IPS-18a (cell line): ENCODE data around the gene TBC1D22A.
"Not testable (repeated sequence)": the region's sequence is repeated elsewhere in the genome, so short reads cannot be mapped to it uniquely, and the experiment has no call there.

ENCODE experiments used
- H3K27ac ChIP-seq: one replicate; pipeline ENCODE4 v1.5.1; 2013; ENCODE audit warnings: low read length
- H3K27me3 ChIP-seq: one replicate; pipeline ENCODE4 v1.6.1; 2013; ENCODE audit warnings: mild to moderate bottlenecking, low read length; ENCODE audit not compliant: control insufficient read depth, insufficient read depth
- H3K36me3 ChIP-seq: one replicate; pipeline ENCODE4 v1.6.1; 2013; ENCODE audit warnings: low read depth, low read length; ENCODE audit not compliant: control insufficient read depth
- H3K4me1 ChIP-seq: one replicate; pipeline ENCODE4 v1.6.1; 2013; ENCODE audit warnings: low read depth, low read length; ENCODE audit not compliant: control insufficient read depth
- H3K4me3 ChIP-seq: one replicate; pipeline ENCODE4 v1.5.1; 2013; ENCODE audit warnings: low read length
- H3K9ac ChIP-seq: one replicate; pipeline ENCODE4 v1.6.1; 2013; ENCODE audit warnings: mild to moderate bottlenecking, low read length, moderate library complexity
- H3K9me3 ChIP-seq: one replicate; pipeline ENCODE4 v1.6.1; 2013; ENCODE audit warnings: low read depth, low read length; ENCODE audit not compliant: control insufficient read depth

The TBC1D22A gene

GRCh38 chr22:46977656-46978343, 215.3 kb downstream of the TBC1D22A start:
- H3K4me1 ChIP-seq = no peaks in the 10 kb centered on the region
- no peaks in the 10 kb centered on the region for H3K27me3 ChIP-seq
- H3K27ac ChIP-seq = no peak overlapping the region
- H3K36me3 ChIP-seq = no peaks in the 10 kb centered on the region
- H3K9ac ChIP-seq = no peak overlapping the region
- no peak overlapping the region for H3K4me3 ChIP-seq
- H3K9me3 ChIP-seq = no peaks in the 10 kb centered on the region

GRCh38 chr22:46978668-46979067, 216.2 kb downstream of the TBC1D22A start:
- H3K9ac ChIP-seq, H3K9me3 ChIP-seq, H3K4me3 ChIP-seq, H3K27me3 ChIP-seq, H3K4me1 ChIP-seq, H3K27ac ChIP-seq, H3K36me3 ChIP-seq: not testable (repeated sequence)

GRCh38 chr22:46979506-46979905, 217.1 kb downstream of the TBC1D22A start:
- no peaks in the 10 kb centered on the region for H3K9me3 ChIP-seq
- no peak overlapping the region for H3K27ac ChIP-seq
- H3K27me3 ChIP-seq = no peaks in the 10 kb centered on the region
- no peaks in the 10 kb centered on the region for H3K4me1 ChIP-seq
- H3K9ac ChIP-seq = no peak overlapping the region
- H3K4me3 ChIP-seq = no peak overlapping the region
- H3K36me3 ChIP-seq = no peaks in the 10 kb centered on the region

GRCh38 chr22:46980392-46980791, 217.9 kb downstream of the TBC1D22A start:
- H3K4me3 ChIP-seq = no peak overlapping the region
- no peaks in the 10 kb centered on the region for H3K9me3 ChIP-seq
- no peaks in the 10 kb centered on the region for H3K27me3 ChIP-seq
- no peak overlapping the region for H3K27ac ChIP-seq
- no peaks in the 10 kb centered on the region for H3K36me3 ChIP-seq
- no peak overlapping the region for H3K9ac ChIP-seq
- H3K4me1 ChIP-seq = no peaks in the 10 kb centered on the region

- Histone ChIP-seq H3K9ac (no peak overlapping the region), H3K27ac (no peak overlapping the region), H3K4me3 (no peak overlapping the region), H3K27me3 (no peaks in the 10 kb centered on the region), H3K4me1 (no peaks in the 10 kb centered on the region), H3K9me3 (no peaks in the 10 kb centered on the region), H3K36me3 (no peaks in the 10 kb centered on the region)
These were observed 220.2 kb downstream of the TBC1D22A start for GRCh38 chr22:46982635-46983034.

- Histone ChIP-seq H3K27me3 (no peaks in the 10 kb centered on the region), H3K27ac (no peak overlapping the region), H3K9ac (no peak overlapping the region), H3K36me3 (no peaks in the 10 kb centered on the region), H3K9me3 (no peaks in the 10 kb centered on the region), H3K4me3 (no peak overlapping the region), H3K4me1 (no peaks in the 10 kb centered on the region)
These were observed 220.6 kb downstream of the TBC1D22A start for GRCh38 chr22:46983046-46983445.

- no peak overlapping the region for H3K27ac ChIP-seq
These were observed 222.5 kb downstream of the TBC1D22A start for GRCh38 chr22:46984751-46985506.

GRCh38 chr22:46985507-46985882, 223.0 kb downstream of the TBC1D22A start:
- no peak overlapping the region for H3K4me3 ChIP-seq
- no peaks in the 10 kb centered on the region for H3K9me3 ChIP-seq
- H3K9ac ChIP-seq = no peak overlapping the region
- no peaks in the 10 kb centered on the region for H3K36me3 ChIP-seq
- H3K27me3 ChIP-seq = no peaks in the 10 kb centered on the region
- H3K27ac ChIP-seq = no peak overlapping the region
- no peaks in the 10 kb centered on the region for H3K4me1 ChIP-seq

More at GRCh38 chr22:46984751-46985506, 222.5 kb downstream of the TBC1D22A start:
- H3K4me1 ChIP-seq = no peaks in the 10 kb centered on the region
- no peaks in the 10 kb centered on the region for H3K36me3 ChIP-seq
- H3K9me3 ChIP-seq = no peaks in the 10 kb centered on the region
- no peak overlapping the region for H3K9ac ChIP-seq
- no peak overlapping the region for H3K4me3 ChIP-seq
- H3K27me3 ChIP-seq = no peaks in the 10 kb centered on the region

- H3K9me3 ChIP-seq = no peaks in the 10 kb centered on the region
- H3K27ac ChIP-seq = no peak overlapping the region
- H3K27me3 ChIP-seq = no peaks in the 10 kb centered on the region
- H3K4me1 ChIP-seq = no peaks in the 10 kb centered on the region
- no peaks in the 10 kb centered on the region for H3K36me3 ChIP-seq
- H3K4me3 ChIP-seq = no peak overlapping the region
- H3K9ac ChIP-seq = no peak overlapping the region
These were observed 224.3 kb downstream of the TBC1D22A start for GRCh38 chr22:46986788-46987187.

- H3K9me3 ChIP-seq = no peaks in the 10 kb centered on the region
- H3K27ac ChIP-seq = no peak overlapping the region
These were observed 228.6 kb downstream of the TBC1D22A start for GRCh38 chr22:46990937-46991550.

GRCh38 chr22:46991666-46992065, 229.2 kb downstream of the TBC1D22A start:
- Histone ChIP-seq H3K4me3 (no peak overlapping the region), H3K36me3 (no peaks in the 10 kb centered on the region), H3K9me3 (no peaks in the 10 kb centered on the region), H3K27ac (no peak overlapping the region), H3K9ac (no peak overlapping the region), H3K27me3 (no peaks in the 10 kb centered on the region), H3K4me1 (no peaks in the 10 kb centered on the region)

More at GRCh38 chr22:46990937-46991550, 228.6 kb downstream of the TBC1D22A start:
- no peak overlapping the region for H3K4me3 ChIP-seq
- no peak overlapping the region for H3K9ac ChIP-seq
- no peaks in the 10 kb centered on the region for H3K36me3 ChIP-seq
- H3K27me3 ChIP-seq = no peaks in the 10 kb centered on the region
- no peaks in the 10 kb centered on the region for H3K4me1 ChIP-seq
